Esophagus squamous epithelium (tissue), 4 donors: ENCODE measurements around the gene ZDHHC18.
"Not testable (repeated sequence)": the region's sequence is repeated elsewhere in the genome, so short reads cannot be mapped to it uniquely, and the experiment has no call there.

ENCODE experiments used
- POLR2A ChIP-seq, 4 donors: fragments of 450-650 bp; IDR thresholded peaks; one replicate each; pipeline ENCODE4 v1.6.1; 2017; ENCODE audit warnings: antibody characterized with exemption in 4 of 4, mild to moderate bottlenecking in 4 of 4, moderate library complexity in 3 of 4
- TF ChIP-seq, protein P1 (sequence below), 6 experiments: fragments of 450-650 bp in 4 of 6; fragments of 200-600 bp in 2 of 6; sonication (generic) in 2 of 6; IDR thresholded peaks; one replicate each; pipeline ENCODE4 v1.5.1; 2016 to 2019; ENCODE audit warnings: antibody characterized with exemption in 6 of 6, mild to moderate bottlenecking in 4 of 6, moderate library complexity in 4 of 6

GRCh38 chr1:26881611-26882010 lies 55.1 kb downstream of the ZDHHC18 start:
- TF ChIP-seq, protein P1, sequence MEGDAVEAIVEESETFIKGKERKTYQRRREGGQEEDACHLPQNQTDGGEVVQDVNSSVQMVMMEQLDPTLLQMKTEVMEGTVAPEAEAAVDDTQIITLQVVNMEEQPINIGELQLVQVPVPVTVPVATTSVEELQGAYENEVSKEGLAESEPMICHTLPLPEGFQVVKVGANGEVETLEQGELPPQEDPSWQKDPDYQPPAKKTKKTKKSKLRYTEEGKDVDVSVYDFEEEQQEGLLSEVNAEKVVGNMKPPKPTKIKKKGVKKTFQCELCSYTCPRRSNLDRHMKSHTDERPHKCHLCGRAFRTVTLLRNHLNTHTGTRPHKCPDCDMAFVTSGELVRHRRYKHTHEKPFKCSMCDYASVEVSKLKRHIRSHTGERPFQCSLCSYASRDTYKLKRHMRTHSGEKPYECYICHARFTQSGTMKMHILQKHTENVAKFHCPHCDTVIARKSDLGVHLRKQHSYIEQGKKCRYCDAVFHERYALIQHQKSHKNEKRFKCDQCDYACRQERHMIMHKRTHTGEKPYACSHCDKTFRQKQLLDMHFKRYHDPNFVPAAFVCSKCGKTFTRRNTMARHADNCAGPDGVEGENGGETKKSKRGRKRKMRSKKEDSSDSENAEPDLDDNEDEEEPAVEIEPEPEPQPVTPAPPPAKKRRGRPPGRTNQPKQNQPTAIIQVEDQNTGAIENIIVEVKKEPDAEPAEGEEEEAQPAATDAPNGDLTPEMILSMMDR (IDR thresholded peaks at IDR 0.05): not testable (repeated sequence)
- TF ChIP-seq POLR2A (IDR thresholded peaks at IDR 0.05): not testable (repeated sequence)
